SKM-1 treated with dmso at 0.1 percent for 144 hours (cell line): ENCODE results near the gene CCDC157.
"Not testable (repeated sequence)": the region's sequence is repeated elsewhere in the genome, so short reads cannot be mapped to it uniquely, and the experiment has no call there.

ENCODE experiments used
- DNase-seq: peaks from one replicate; lab custom pipeline; 2025; ENCODE audit not compliant: unreplicated experiment; lab: John Stamatoyannopoulos, UW

CCDC157 gene

GRCh38 chr22:30325724-30326254 is 31.0 kb upstream of the CCDC157 start:
- no peak for DNase-seq

- no peak for DNase-seq
Measured at GRCh38 chr22:30326255-30326705, 30.5 kb upstream of the CCDC157 start.

DNA sequence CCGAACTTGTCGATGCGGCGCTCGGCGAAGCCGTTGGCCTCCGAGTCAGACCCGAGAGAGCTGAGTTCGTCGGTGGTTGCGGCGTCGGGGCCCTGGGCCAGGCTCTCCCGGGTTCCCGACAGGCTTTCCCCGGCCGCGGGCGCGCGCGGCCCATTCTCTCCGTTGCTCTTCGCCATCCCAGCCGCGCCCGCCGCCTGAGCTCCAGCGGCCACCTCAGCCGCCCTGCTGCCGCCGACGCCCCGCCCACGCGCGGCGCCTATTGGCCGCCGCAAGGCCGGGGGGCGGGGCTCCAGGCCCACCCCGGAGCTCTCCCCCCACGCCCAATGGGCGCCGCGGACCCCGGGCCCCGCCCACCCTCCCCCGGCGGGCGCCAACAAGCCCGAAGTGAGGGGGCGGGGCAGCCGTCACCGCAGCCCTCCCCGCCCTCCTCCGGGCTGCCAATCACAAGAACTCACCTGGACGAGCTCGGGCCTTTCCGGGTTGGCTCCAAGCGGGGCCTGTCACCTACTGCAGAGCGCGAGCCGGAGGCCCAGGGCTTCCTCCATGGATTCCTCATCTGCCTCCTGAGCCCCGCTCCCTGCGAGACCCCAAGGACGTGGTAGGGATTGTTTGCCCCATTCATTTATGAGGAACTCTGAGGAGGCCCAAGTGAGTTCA is 30.0 kb upstream of the CCDC157 start, which contains the start of gene TBC1D10A:
TBC1D10A (minus strand) TSS at position 236 of the 657 bp plus-strand sequence; CDS start at position 176, 60 bp downstream.
- DNase-seq, result peak; percentile 76

DNA sequence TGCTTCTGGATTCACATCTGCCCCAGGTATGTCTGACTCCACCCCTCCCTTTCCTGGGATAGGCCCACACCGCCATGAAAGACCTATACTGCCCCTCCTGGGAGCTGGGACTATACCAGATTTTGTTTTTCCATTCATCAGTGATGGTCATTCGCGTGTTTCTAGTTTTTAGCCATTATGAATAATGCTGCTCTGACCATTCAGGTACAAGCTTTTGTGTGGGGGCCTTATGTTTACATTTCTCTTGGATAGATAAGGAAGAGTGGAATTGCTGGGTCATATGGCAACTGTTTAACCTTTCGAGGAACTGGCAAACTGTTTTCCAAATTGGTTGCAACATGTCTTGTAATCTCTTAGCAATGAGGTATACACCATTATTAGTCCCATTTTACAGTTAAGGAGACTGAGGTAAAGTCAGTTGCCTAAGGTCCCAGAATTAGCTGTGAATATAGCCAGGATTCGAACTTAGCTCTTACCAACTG is 28.9 kb upstream of the CCDC157 start:
- DNase-seq, result no peak

- DNase-seq, result no peak
Measured at GRCh38 chr22:30328466-30329049, 28.2 kb upstream of the CCDC157 start.

DNA sequence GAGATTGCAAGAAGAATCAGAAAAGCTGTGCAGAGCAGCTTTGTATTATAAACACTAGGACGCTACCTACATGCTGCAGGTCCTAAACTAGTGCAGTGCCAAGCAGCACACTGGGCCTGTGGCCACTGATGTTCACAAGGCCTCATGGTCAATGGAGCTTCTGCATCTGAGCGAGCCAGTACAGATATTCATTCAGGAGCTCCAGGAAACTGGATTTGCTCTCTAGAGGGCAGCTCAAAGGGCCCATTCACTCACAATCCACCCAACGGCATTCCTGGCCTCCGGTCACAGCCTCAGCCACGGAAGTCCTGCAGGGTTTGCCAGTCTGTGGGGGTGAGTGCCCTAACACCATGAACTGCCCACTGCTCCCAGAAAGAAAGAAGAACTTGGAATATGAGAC is 24.3 kb upstream of the CCDC157 start:
- DNase-seq, result no peak

DNA sequence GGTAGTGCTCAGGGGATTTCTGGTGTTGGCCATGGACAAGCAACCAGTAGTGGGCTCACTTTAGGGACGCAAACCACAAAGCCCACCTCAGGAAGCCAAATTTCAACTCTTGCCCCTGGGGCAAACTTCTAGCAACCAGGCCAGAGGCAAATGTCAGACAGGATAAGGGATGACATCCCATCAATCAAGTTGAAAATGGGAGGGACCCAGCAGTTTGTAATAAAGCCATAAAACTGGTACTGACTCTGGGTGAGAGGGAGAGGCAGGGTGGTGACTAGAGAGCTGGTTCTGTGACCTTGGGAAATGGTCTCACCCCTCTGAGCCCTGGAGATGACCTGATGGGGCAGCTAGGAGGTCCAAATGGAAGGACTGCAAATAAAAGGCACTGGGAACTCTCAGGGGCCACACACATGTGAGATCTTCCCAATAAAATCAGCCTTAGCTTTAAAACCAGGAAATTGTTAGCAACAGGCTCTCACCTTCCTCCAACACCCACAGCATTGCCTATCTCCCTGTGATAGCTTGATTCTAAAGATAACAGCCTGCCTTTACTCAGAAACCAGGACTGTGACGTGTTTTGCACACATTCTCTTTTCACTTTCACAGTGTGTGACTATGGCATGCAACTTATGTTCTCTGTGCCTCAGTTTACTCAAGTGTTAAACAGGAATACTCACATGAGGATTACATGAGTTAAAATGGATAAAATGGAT is 23.7 kb upstream of the CCDC157 start:
- DNase-seq, result no peak

GRCh38 chr22:30333707-30334087 is 23.1 kb upstream of the CCDC157 start:
- DNase-seq, result no peak

- DNase-seq, result no peak
Measured at GRCh38 chr22:30334646-30335045, 22.2 kb upstream of the CCDC157 start.

DNA sequence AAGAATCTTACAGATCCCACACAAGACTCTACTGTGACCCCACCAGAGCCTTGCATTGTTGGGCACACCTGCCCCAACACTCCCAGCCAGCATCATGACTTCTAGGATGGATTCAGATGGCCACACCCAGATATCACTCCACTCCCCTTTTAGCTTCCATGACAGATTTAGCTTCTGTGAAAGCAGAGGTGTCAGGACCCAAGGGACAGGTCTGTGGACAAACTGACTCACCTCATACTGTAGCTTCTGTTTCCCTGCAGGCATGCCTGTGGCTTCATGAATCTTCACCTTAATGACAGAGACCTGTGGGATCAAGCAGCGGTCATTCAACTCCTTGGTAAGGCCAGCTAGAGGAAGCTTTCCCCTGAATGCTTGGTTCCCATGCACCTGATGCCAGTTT is 21.6 kb upstream of the CCDC157 start:
- DNase-seq, result no peak

DNA sequence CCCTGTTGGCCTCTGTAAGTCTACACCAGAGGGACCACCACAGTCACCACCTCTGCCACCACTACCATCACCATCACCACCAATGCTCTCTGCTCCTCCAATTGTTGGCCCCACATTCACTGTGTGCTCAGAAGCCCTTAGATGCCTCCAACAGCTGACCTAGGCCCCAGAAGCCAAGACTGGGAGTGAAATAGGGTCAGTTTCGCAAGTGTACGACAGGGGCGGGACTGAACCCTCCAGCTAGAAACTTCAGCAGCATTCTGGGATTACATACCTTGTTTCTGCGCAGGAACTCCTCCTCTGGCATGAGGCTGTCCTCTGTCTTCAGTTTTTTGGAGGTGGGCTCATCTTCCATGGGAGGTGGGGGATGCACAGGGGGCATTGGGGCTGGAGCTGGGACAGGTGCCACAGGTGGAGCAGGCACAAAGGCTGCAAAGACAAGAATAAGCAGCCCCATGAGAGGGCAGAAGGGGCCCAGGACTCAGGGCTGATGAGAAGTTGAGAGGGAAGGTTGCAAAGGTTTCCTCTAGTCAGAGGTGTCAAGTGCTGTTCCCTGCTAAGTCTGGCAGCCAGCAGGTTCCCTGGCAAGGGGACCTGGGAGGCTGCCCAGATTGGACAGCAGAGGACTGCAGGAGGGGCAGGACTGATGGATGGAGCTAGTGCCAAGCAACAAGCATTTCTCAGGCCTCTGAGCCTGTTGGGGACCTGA is 19.9 kb upstream of the CCDC157 start:
- no peak for DNase-seq

DNA sequence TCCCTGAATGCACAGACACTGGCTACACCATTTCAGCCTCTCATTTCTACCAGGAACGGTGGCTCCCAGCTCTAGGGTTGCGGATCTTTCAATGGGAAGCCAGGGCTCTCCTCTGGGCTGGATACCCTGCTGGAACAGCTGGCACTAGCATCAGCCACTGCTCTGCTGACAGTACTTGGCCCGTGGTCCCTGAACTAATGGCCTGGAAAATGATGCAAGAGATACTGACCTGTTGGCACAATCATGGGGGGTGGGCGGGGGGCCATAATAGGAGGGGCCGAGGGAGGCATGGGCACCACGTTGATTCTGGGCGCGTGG is 19.4 kb upstream of the CCDC157 start:
- DNase-seq, result no peak

- not testable (repeated sequence) for DNase-seq
Measured at GRCh38 chr22:30338341-30338740, 18.5 kb upstream of the CCDC157 start.

- no peak for DNase-seq
Measured at GRCh38 chr22:30338802-30339201, 18.0 kb upstream of the CCDC157 start.

GRCh38 chr22:30340911-30341685 is 15.7 kb upstream of the CCDC157 start:
- DNase-seq, result no peak

DNA sequence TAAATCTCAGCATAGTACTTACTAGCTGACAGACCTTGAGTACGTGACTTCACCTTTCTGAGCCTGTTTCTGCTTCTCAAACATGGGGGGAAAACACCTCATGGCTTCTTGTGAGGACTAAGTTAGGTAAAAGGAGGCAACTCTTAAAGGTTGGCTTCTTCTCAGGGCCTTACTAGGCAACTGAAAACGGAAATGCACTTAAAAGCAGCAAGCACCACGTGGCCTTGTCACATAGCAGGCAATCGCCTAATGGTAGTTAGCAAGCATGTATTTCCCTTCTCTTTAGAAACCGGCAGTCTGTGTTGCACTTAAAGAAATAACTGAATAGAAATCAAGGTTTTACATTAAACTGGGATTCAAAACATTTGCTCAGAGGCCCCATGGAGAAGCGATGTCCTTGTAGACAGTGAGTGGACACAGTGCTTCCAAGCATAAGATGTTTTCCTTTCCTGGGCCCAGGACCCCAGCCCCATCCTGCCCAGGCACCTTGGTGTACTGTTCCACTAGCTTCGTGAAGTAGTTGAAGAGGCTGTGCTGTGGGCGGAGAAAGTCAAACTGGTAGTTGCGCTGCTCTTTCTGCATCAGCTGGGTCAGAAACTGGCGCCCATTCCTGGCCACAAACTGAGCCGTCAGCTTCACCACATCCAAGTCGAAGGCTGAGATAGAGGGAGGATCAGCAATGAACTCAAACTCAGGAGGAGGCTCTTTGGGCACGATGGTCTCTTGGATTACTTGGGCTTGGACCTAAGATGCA is 12.2 kb upstream of the CCDC157 start:
- no peak for DNase-seq

DNA sequence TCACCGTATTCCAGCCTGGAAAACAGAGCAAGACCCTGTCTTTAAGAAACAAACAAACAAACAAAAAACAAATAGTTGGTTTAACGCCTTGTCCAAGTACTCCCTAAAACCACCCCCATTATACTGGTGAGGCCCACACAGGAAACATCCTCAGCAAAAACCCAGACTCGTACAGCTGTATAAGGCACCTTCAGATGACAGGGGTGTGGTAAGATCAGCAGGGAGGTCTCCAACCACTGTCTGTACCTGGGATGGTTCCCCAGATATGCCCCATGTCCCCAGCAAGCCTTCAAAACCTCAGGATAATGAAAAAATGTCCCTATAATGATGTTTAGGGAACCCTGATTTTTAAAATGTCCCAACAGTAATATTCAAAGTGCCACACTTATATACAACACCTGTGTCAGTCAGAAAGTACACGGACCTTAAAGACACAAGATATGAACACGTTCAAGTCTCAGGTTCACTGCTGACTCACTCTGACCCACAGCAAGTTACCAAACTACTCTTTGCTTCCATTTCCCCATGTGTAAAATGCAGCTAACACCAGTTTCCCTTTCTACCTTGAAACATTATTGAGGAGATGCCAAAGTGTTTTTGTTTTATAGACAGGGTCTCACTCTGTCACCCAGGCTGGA is 9.4 kb upstream of the CCDC157 start:
- no peak for DNase-seq

- no peak for DNase-seq
Measured at GRCh38 chr22:30348404-30348803, 8.4 kb upstream of the CCDC157 start.

DNA sequence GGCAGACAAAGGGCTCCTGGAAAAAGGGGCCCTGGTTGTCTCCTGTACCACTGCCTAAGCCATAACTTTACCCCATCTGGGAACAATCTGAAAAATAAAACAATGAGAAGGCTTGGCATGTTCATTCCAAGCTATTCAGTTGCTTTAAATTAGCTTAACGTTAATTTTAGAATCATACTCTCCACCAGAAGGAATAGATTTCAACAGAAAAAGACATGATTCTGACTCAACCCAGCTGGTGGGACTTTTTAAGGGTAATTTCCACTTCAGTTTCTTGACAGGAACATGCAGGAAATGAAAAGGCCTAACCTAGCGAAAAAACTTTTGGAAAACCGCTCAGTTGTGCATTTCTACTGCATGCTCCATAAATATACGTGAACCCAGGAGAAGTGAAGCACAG is 8.0 kb upstream of the CCDC157 start:
- DNase-seq, result no peak
